Spleen (tissue), 11 donors: ENCODE results near the gene FMNL1. TPM values are rescaled to one million over a fixed set of nuclear protein-coding genes. Genes with fewer than 3 reads are reported as not detected.

Experiments
- DNase-seq: peaks from one replicate; pipeline ENCODE4 v3.0.0-alpha.2; 2020
- H3K27ac ChIP-seq, 8 donors: fragments of 200-600 bp; sonication (generic) in 7 of 8; 1 replicate in 4 of 8; 2 replicates in 4 of 8; pipeline versions ENCODE4 v1.5.0 to v1.8.0; 2016 to 2021; ENCODE audit warnings: inconsistent platforms in 4 of 8, mild to moderate bottlenecking in 4 of 8, moderate library complexity in 1 of 8
- H3K27me3 ChIP-seq, 7 donors: fragments of 200-600 bp; sonication (generic) in 6 of 7; replicated peaks in 1 of 7; 1 replicate in 4 of 7; 2 replicates in 3 of 7; pipeline versions ENCODE4 v1.5.0 to v1.8.0; 2016 to 2021; ENCODE audit warnings: inconsistent platforms in 3 of 7, mild to moderate bottlenecking in 1 of 7
- H3K36me3 ChIP-seq, 6 donors: fragments of 200-600 bp; sonication (generic) in 5 of 6; 1 replicate in 4 of 6; 2 replicates in 2 of 6; pipeline versions ENCODE4 v1.5.0 to v1.8.0; 2016 to 2021; ENCODE audit warnings: inconsistent platforms in 2 of 6
- H3K4me1 ChIP-seq, 6 donors: fragments of 200-600 bp; sonication (generic) in 5 of 6; 1 replicate in 3 of 6; 2 replicates in 3 of 6; pipeline versions ENCODE4 v1.5.0 to v1.8.0; 2016 to 2021; ENCODE audit warnings: inconsistent platforms in 3 of 6
- H3K4me3 ChIP-seq, 8 donors: fragments of 200-600 bp; sonication (generic) in 7 of 8; 1 replicate in 4 of 8; 2 replicates in 4 of 8; pipeline versions ENCODE4 v1.5.0 to v1.8.0; 2016 to 2021; ENCODE audit warnings: inconsistent platforms in 4 of 8, mild to moderate bottlenecking in 4 of 8, moderate library complexity in 2 of 8
- H3K9me3 ChIP-seq, 8 donors: fragments of 200-600 bp; sonication (generic) in 7 of 8; 1 replicate in 4 of 8; 2 replicates in 4 of 8; pipeline versions ENCODE4 v1.5.0 to v1.8.0; 2016 to 2021; ENCODE audit warnings: inconsistent platforms in 4 of 8
- CTCF ChIP-seq, 11 experiments: fragments of 200-600 bp in 7 of 11; fragments of 450-650 bp in 4 of 11; sonication (generic) in 4 of 11; IDR thresholded peaks in 8 of 11; conservative IDR thresholded peaks in 3 of 11; 1 replicate in 7 of 11; 2 replicates in 4 of 11; pipeline versions ENCODE4 v1.4.0 to v1.8.0; 2016 to 2021; ENCODE audit warnings: antibody characterized with exemption in 11 of 11, inconsistent platforms in 4 of 11, mild to moderate bottlenecking in 1 of 11
- POLR2A ChIP-seq, 3 donors: fragments of 450-650 bp; IDR thresholded peaks; one replicate each; pipeline ENCODE4 v1.5.1; 2017; ENCODE audit warnings: antibody characterized with exemption in 3 of 3, mild to moderate bottlenecking in 1 of 3
- POLR2AphosphoS5 ChIP-seq, 3 donors: sonication (generic); formaldehyde crosslinking; IDR thresholded peaks; one replicate each; pipeline ENCODE4 v1.5.1; 2017; ENCODE audit warnings: antibody characterized with exemption in 3 of 3
- WGBS, 5 donors: extraction: QIAGEN DNeasy Blood & Tissue Kit in 3 of 5; methylation state at CpG; one replicate each; pipeline versions ENCODE4 v1.1.5 to v1.1.7; 2013 to 2018; 5-methylcytosine and 5-hydroxymethylcytosine counted together
- intact Hi-C: fragments of 100-400 bp; cut with DNase I; formaldehyde crosslinking; loops from one replicate; pipeline ENCODE4 v1.15.0; 2023; ENCODE audit warnings: low total_unique reads
- polyA plus RNA-seq, 3 donors: library from polyadenylated mRNA; stranded (reverse); fragments of 200-250 nt; gene quantifications; one replicate each; pipeline ENCODE4 v1.2.1, GENCODE V29; 2013
- total RNA-seq, 7 donors: library from RNA; depleted of rRNA in 3 of 7; stranded (reverse); fragments of >200 nt in 3 of 7; fragmentation: NEBNext Ultra II Directional in 4 of 7; extraction: Animal tissue kit (Norgen Biotek cat#: 25700) in 4 of 7; gene quantifications; one replicate each; pipeline versions ENCODE4 v1.1.0 to v1.2.1, GENCODE V29; 2016 to 2021
- donor health status: healthy with polysubstance abuse.
- donor health status: DM: no; HTN: no; CAD: no; lungs with moderate emphysema.
- donor health status: DM: no; HTN: no; CAD: no.
- donor health status: Bipolar disorder and iron deficiency.
- donor health status: healthy.
- donor health status: DM: no; HTN: no; CAD: no.
- donor health status: DM: yes; HTN: yes; CAD: no.

The FMNL1 gene
- total and polyA plus RNA-seq, 10 donors: 40.8 to 281 (median 142) TPM

- Histone ChIP-seq H3K4me1 (peaks cover 27 to 82% (median 74%) of the 10 kb centered on the region in 6 donors), H3K4me3 (peak overlapping the region; percentile 57 to 80 (median 68)), H3K9me3 (no peaks in the 10 kb centered on the region), H3K27ac (peak overlapping the region; percentile 93 to 99 (median 96)), H3K27me3 (peaks cover 0 to 17% (median 0%) of the 10 kb centered on the region in 7 donors), H3K36me3 (peaks cover 0 to 8% (median 0%) of the 10 kb centered on the region in 6 donors)
- TF ChIP-seq CTCF (IDR thresholded peaks at IDR 0.05 in 8 of 11, conservative IDR thresholded peaks at IDR 0.05 in 3 of 11): no peak
- peak; percentile 8 to 45 (median 26) for TF ChIP-seq POLR2AphosphoS5 (IDR thresholded peaks at IDR 0.05)
- TF ChIP-seq POLR2A (IDR thresholded peaks at IDR 0.05): no peak
- intact Hi-C loops: no loop called here
- DNase-seq: peak; percentile 86
- WGBS, 5 donors: 4 to 16% (median 9%) methylated on average over 19 to 33 of the region's 33 CpGs
These were observed 757 bp downstream of the FMNL1 start for GRCh38 chr17:45222289-45222995.

DNA sequence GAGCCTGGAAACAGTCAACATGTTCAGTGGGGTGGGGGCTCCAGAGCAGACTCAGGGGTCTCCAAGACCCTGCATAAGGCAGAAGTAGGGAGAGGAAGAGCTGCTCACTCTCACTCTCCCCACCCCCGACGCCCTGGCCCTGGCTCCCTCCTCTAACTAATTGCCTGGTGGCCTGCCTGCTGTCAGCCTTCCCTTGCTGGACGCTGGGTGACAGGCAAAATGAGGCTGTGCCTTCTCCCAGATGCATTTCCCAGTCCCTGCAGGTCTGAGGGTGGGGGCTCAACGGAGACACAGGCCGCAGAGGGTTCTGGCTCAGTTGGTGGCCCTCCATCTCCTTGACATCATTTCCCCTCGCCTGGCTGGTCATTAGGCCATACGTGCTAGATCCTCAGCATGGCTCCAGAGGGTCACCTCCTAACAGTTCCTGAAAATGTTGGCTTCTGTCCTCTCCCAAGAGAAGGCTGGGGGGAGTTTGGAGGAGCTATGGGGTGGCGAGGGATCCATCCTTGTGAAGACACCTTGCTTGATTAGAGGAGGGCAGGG, 1.4 kb downstream of the FMNL1 start:
- H3K9me3 ChIP-seq: no peaks in the 10 kb centered on the region
- intact Hi-C loops: no loop called here
- no peak for TF ChIP-seq CTCF (IDR thresholded peaks at IDR 0.05 in 8 of 11, conservative IDR thresholded peaks at IDR 0.05 in 3 of 11)
- peaks cover 34 to 88% (median 81%) of the 10 kb centered on the region in 6 donors for H3K4me1 ChIP-seq
- H3K27ac ChIP-seq: peak overlapping the region; percentile 93 to 99 (median 96)
- peaks cover 0 to 8% (median 0%) of the 10 kb centered on the region in 6 donors for H3K36me3 ChIP-seq
- peak overlapping the region; percentile 57 to 80 (median 68) for H3K4me3 ChIP-seq
- H3K27me3 ChIP-seq: peaks cover 0 to 17% (median 0%) of the 10 kb centered on the region in 7 donors
- WGBS, 5 donors: 15 to 30% (median 23%) methylated on average over 4 to 8 of the region's 8 CpGs
- DNase-seq: peak; percentile 87

DNA sequence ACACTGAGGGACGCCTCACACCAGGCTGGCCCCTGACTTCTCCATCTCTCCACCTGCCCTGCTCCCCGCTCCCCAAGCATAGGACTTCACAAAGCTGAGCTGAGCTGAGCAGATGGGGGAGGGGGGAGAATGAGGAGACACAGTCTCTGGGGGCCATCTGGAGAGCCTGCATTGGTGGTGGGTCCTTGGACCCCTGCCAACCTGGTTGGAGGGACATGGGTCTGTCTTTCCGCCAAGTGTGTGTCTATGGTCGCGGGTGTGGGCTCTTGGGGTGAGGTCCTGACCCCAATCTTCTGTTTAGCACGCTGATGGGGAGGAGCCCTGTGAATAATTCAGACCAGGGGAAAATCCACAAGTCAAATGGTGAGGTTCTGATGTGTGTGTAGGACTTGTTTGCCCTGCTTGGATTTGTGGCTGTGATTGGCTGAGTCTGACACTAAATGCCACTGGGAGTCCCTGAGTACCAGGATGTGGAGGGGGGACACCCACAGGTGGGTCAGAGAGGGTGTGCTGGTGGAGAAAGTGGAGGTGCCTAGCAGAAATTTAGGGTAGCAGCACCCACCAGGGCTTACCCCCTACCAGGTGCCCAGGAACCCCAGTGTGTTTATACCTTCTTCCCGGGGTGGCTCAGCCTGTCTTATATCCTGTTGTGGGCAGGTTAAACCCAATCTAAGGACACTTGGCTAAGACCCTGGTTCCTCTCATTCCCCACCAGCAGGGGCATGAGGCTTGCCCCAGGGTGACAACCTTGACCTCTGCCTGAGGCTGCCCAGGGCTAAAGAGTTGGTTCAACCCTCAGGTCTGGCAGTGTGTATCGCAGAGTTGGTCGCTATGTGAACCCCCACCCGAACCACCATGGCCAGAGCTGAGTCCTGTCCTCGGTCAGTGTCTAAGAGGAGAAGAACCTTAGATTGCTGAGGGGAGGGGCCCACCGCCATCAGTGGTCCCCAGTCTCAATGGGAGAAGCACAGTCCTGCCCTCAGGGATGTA, 2.1 kb downstream of the FMNL1 start:
- TF ChIP-seq POLR2A (IDR thresholded peaks at IDR 0.05): no peak
- no peak for TF ChIP-seq POLR2AphosphoS5 (IDR thresholded peaks at IDR 0.05)
- TF ChIP-seq CTCF (IDR thresholded peaks at IDR 0.05 in 8 of 11, conservative IDR thresholded peaks at IDR 0.05 in 3 of 11): no peak
- intact Hi-C loops: no loop called here
- H3K27ac ChIP-seq: peak overlapping the region; percentile 93 to 99 (median 96)
- 22 to 43% (median 38%) methylated on average over 12 of the region's 12 CpGs for WGBS, 5 donors
- DNase-seq: peak; percentile 80
- peaks cover 38 to 92% (median 83%) of the 10 kb centered on the region in 6 donors for H3K4me1 ChIP-seq
- peak overlapping the region; percentile 57 to 80 (median 68) for H3K4me3 ChIP-seq
- H3K9me3 ChIP-seq: no peaks in the 10 kb centered on the region
- peaks cover 0 to under 1% (median 0%) of the 10 kb centered on the region in 6 donors for H3K36me3 ChIP-seq
- H3K27me3 ChIP-seq: peaks cover 0 to 17% (median 0%) of the 10 kb centered on the region in 7 donors
